Panc1 (cell line): ENCODE data around the gene PHKB. TPM values are rescaled to one million over a fixed set of nuclear protein-coding genes. Genes with fewer than 3 reads are reported as not detected.

Experiments used
- ATAC-seq: fragments of 200-7000 bp; cut with Tn5 transposase; 2 replicates; pipeline ENCODE4 v1.9.1; 2020; ENCODE audit warnings: mild to moderate bottlenecking, moderate library complexity
- Bru-seq: library from RNA; stranded (reverse); fragments of 400-500 nt; gene quantifications from one replicate; lab custom pipeline; 2021; lab: Mats Ljungman, UMichigan
- BruChase-seq, 2 experiments: library from RNA; stranded (reverse); fragments of 400-500 nt; gene quantifications; one replicate each; lab custom pipeline; 2021; lab: Mats Ljungman, UMichigan
- BruUV-seq: library from RNA; stranded (reverse); fragments of 400-500 nt; replicated peaks from 2 replicates; lab custom pipeline; 2021; lab: Mats Ljungman, UMichigan
- CTCF ChIA-PET: fragments of 300-600 bp; sonication (Branson Sonifier 250); formaldehyde crosslinking; loops from one replicate; lab custom pipeline; 2022; ENCODE audit warnings: antibody characterized with exemption; lab: Charles Lee
- POLR2A ChIA-PET: fragments of 300-600 bp; sonication (Branson Sonifier 250); formaldehyde crosslinking; loops from one replicate; lab custom pipeline; 2022; ENCODE audit warnings: antibody characterized with exemption; lab: Charles Lee
- DNase-seq: peaks from one replicate; pipeline ENCODE4 v3.0.0-alpha.2; 2010; ENCODE audit warnings: low read depth, low spot score
- H3K27ac ChIP-seq: 2 replicates; pipeline ENCODE4 v1.5.1; 2011; ENCODE audit warnings: mild to moderate bottlenecking, low read length, inconsistent platforms
- H3K27me3 ChIP-seq: fragments of 200-500 bp; sonication (Bioruptor generic); 2 replicates; pipeline ENCODE4 v1.6.0; 2014; ENCODE audit warnings: low read length, inconsistent platforms; ENCODE audit not compliant: control insufficient read depth, insufficient read depth
- H3K36me3 ChIP-seq: fragments of 200-500 bp; sonication (Bioruptor generic); 2 replicates; pipeline ENCODE4 v1.5.1; 2014; ENCODE audit warnings: inconsistent platforms, mild to moderate bottlenecking, low read length, moderate library complexity; ENCODE audit not compliant: control insufficient read depth, insufficient read depth
- H3K4me1 ChIP-seq: 2 replicates; pipeline ENCODE4 v1.5.1; 2011; ENCODE audit warnings: inconsistent platforms, mild to moderate bottlenecking, low read length, moderate library complexity; ENCODE audit not compliant: control insufficient read depth, insufficient read depth
- H3K4me3 ChIP-seq, 2 experiments: 2 replicates each; pipeline ENCODE4 v1.5.1; 2011 to 2012; ENCODE audit warnings: low read depth in 2 of 2, low read length in 2 of 2, mild to moderate bottlenecking in 2 of 2, inconsistent platforms in 1 of 2, moderate library complexity in 1 of 2
- H3K9me3 ChIP-seq: fragments of 200-500 bp; sonication (Bioruptor generic); 2 replicates; pipeline ENCODE4 v1.5.1; 2014; ENCODE audit warnings: low read depth, mild to moderate bottlenecking, inconsistent platforms, low read length, moderate library complexity; ENCODE audit not compliant: control insufficient read depth, insufficient read depth
- POLR2AphosphoS5 ChIP-seq: IDR thresholded peaks from 2 replicates; pipeline ENCODE4 v1.6.1; 2012; ENCODE audit warnings: mild to moderate bottlenecking, low read depth, low read length, moderate library complexity
- SIN3A ChIP-seq: IDR thresholded peaks from 2 replicates; pipeline ENCODE4 v1.6.1; 2012; ENCODE audit warnings: low read depth, mild to moderate bottlenecking, low read length, moderate library complexity, borderline replicate concordance; ENCODE audit not compliant: insufficient read depth
- TCF7L2 ChIP-seq: IDR thresholded peaks from 2 replicates; pipeline ENCODE4 v1.6.1; 2011; ENCODE audit warnings: mild to moderate bottlenecking, low read depth, low read length, inconsistent platforms
- in situ Hi-C: cut with HindIII; loops from 2 replicates; pipeline ENCODE4 v1.10.0; 2016; ENCODE audit warnings: low sequenced_read_pairs, low pct_unique_long_range_greater_than_20kb
- intact Hi-C: fragments of 100-400 bp; cut with micrococcal nuclease; formaldehyde crosslinking; loops from one replicate; pipeline ENCODE4 v1.10.0; 2022; ENCODE audit not compliant: unreplicated experiment
- long read RNA-seq: library from polyadenylated mRNA; unstranded; transcript quantifications from one replicate; pipeline ENCODE4 v2.0.0, GENCODE V29; 2021; ENCODE audit not compliant: unreplicated experiment
- polyA plus RNA-seq: library from polyadenylated mRNA; unstranded; fragments of >200 nt; gene quantifications from one replicate; pipeline ENCODE4 v1.2.1, GENCODE V29; 2012; ENCODE audit warnings: missing spikeins; ENCODE audit not compliant: insufficient read length
- total RNA-seq: library from RNA; stranded (reverse); gene quantifications from one replicate; pipeline ENCODE4 v1.2.1, GENCODE V29; 2021; ENCODE audit not compliant: unreplicated experiment
- TF ChIP-seq, protein P1 (sequence below), 2 experiments: IDR thresholded peaks; 2 replicates each; pipeline ENCODE4 v1.6.1; 2011 to 2012; ENCODE audit warnings: low read depth in 2 of 2, control low read depth in 1 of 2, low read length in 1 of 2, mild to moderate bottlenecking in 1 of 2, moderate library complexity in 1 of 2; ENCODE audit not compliant: insufficient read depth in 1 of 2
- TF ChIP-seq, protein P2 (sequence below): fragments of 450-650 bp; IDR thresholded peaks from 2 replicates; pipeline ENCODE4 v1.5.1; 2017; ENCODE audit warnings: mild to moderate bottlenecking

PHKB gene
- total RNA-seq (29.5 TPM), Bru-seq, nascent RNA (percentile 67 among the genes with signal in this experiment), BruChase-seq, experiment 1, labeled RNA remaining after a 2-hour chase (percentile 59 among the genes with signal in this experiment), BruChase-seq, experiment 2, labeled RNA remaining after a 6-hour chase (percentile 54 among the genes with signal in this experiment)
- polyA plus RNA-seq, result 19.1 TPM
- long read RNA-seq, full-length matches to known transcripts, result 5 of 51 reads
- long read RNA-seq, partial matches to known transcripts, result 9 of 51 reads
- long read RNA-seq, other reads (novel, unspliced or antisense), result 37 of 51 reads

DNA sequence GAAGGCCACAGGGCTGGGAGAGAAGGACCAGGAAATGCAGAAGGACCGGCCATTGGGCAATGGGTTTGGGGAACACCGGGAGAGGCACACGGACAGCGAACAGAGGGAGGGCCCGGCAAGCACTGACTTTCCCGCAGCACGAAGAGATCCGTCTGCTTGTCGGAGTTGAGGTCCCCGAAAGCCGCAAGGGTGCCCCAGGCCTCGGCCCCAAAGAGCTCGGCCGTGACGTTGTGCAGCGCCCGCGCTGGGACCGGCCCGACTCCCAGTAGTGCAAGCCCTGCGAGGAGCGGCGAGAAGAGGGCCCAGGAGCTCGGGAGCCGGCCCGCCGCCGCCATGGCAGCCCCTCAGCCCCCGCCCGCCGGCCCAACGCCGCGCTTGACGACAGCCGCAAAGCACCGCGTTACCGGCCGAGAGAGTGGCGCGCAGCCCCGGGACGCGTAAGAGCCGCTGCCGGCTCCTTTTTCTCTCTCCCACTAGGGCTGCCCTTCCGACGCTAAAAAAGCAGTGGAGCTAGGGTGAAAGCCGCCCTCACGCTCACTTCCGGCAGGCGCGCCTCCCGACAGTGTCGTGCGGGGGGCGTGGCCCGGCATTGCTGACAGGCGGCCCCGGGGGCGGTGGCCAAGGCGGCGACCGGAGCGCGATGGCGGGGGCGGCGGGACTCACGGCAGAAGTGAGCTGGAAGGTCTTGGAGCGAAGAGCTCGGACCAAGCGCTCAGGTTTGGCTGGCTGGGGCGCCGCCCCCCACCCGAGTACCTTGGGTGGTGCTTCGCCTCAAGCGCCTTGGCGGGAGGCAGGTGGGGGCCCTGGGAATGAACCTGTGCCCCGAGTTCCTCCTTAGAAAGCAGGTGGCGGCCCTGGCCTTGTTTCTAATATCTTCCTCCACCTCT is at the start of gene PHKB, which contains the start of gene ITFG1:
Gene PHKB (plus strand): TSS at position 621 of the 887 bp plus-strand sequence. CDS start 20 bp downstream, at position 641.
Gene ITFG1 (minus strand): TSS at position 353 of the 887 bp plus-strand sequence. CDS start 18 bp downstream, at position 335.
- Histone ChIP-seq H3K4me3 (peak within 1 kb of the TSS; percentile 81 to 86), H3K36me3 (peaks cover 2% of the 10 kb centered on the region; the same call in 1 of the 2 replicates), H3K4me1 (peaks cover 6% of the 10 kb centered on the region), H3K27ac (peak within 1 kb of the TSS; percentile 79), H3K9me3 (no peaks in the 10 kb centered on the region), H3K27me3 (no peaks in the 10 kb centered on the region)
- DNase-seq (no peak), ATAC-seq (peak; percentile 93)
- in situ Hi-C loops, result no loop called here
- ChIA-PET CTCF (interaction anchor here (0.6 kb wide), 1 partner anchor 13 kb away, joined by 3 read pairs; no protein-coding TSS in a partner anchor), POLR2A (no interaction called here)
- BruUV-seq, result no TSS peak
- 0 out of 2 replicates have a peak, but pooled peaks have one; percentile 36 for TF ChIP-seq TCF7L2
- TF ChIP-seq SIN3A, result peak; percentile 22; the same call in 1 of the 2 replicates
- no peak; the same call in none of the 2 replicates for TF ChIP-seq POLR2AphosphoS5
- intact Hi-C loops, result loop anchor here (10.0 kb wide), 1 partner anchor 316 kb away; the partner anchor contains the start of gene NETO2

DNA sequence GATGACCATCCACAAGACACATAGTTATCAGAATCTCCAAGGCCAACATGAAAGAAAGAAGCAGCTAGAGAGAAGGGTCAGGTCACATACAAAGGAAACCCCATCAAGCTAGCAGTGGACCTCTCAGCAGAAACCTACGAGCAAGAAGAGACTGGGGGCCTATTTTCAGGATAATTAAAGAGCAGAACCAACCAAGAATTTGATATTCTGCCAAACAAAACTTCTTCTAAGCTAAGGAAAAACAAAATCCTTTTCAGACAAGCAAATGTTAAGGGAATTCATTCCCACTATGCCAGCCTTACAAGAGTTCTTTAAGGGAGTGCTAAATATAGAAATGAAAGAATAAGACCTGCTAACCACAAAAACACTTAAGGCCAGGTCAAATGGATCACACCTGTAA is 48.1 kb upstream of the PHKB start:
- intact Hi-C loops, result no loop called here
- ATAC-seq (no peak), DNase-seq (no peak)
- Histone ChIP-seq H3K9me3 (no peaks in the 10 kb centered on the region), H3K4me3 (no peak overlapping the region), H3K36me3 (no peaks in the 10 kb centered on the region), H3K4me1 (no peaks in the 10 kb centered on the region), H3K27ac (no peak overlapping the region), H3K27me3 (no peaks in the 10 kb centered on the region)
- no TSS peak for BruUV-seq
- POLR2A ChIA-PET, result no interaction called here
- in situ Hi-C loops, result no loop called here
- TF ChIP-seq, protein P1, sequence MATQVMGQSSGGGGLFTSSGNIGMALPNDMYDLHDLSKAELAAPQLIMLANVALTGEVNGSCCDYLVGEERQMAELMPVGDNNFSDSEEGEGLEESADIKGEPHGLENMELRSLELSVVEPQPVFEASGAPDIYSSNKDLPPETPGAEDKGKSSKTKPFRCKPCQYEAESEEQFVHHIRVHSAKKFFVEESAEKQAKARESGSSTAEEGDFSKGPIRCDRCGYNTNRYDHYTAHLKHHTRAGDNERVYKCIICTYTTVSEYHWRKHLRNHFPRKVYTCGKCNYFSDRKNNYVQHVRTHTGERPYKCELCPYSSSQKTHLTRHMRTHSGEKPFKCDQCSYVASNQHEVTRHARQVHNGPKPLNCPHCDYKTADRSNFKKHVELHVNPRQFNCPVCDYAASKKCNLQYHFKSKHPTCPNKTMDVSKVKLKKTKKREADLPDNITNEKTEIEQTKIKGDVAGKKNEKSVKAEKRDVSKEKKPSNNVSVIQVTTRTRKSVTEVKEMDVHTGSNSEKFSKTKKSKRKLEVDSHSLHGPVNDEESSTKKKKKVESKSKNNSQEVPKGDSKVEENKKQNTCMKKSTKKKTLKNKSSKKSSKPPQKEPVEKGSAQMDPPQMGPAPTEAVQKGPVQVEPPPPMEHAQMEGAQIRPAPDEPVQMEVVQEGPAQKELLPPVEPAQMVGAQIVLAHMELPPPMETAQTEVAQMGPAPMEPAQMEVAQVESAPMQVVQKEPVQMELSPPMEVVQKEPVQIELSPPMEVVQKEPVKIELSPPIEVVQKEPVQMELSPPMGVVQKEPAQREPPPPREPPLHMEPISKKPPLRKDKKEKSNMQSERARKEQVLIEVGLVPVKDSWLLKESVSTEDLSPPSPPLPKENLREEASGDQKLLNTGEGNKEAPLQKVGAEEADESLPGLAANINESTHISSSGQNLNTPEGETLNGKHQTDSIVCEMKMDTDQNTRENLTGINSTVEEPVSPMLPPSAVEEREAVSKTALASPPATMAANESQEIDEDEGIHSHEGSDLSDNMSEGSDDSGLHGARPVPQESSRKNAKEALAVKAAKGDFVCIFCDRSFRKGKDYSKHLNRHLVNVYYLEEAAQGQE (IDR thresholded peaks at IDR 0.05; ENCODE audit: insufficient read depth in 1 of 2, low read depth in 2 of 2, low read length in 1 of 2), result no peak
- CTCF ChIA-PET, result no interaction called here

DNA sequence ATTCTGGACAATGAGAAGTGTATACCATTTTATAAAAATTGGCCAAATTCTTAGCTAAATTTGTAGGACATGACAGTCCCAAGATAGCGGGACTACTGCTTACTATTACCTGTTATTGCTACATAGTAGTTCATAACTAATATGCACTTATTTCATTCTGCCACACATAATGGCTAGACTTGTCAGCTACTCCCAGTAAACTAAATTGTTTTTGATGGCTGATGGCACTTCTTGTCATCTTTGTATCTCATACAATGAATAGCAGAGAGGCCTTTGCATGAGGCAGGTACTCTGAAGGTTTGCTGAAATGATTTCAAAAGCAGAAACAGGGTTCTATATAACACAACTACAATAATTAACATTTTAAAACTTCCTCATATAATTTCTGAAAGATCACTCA is 44.3 kb upstream of the PHKB start:
- TF ChIP-seq POLR2AphosphoS5, result no peak
- no peak for TF ChIP-seq SIN3A
- TF ChIP-seq, protein P2, sequence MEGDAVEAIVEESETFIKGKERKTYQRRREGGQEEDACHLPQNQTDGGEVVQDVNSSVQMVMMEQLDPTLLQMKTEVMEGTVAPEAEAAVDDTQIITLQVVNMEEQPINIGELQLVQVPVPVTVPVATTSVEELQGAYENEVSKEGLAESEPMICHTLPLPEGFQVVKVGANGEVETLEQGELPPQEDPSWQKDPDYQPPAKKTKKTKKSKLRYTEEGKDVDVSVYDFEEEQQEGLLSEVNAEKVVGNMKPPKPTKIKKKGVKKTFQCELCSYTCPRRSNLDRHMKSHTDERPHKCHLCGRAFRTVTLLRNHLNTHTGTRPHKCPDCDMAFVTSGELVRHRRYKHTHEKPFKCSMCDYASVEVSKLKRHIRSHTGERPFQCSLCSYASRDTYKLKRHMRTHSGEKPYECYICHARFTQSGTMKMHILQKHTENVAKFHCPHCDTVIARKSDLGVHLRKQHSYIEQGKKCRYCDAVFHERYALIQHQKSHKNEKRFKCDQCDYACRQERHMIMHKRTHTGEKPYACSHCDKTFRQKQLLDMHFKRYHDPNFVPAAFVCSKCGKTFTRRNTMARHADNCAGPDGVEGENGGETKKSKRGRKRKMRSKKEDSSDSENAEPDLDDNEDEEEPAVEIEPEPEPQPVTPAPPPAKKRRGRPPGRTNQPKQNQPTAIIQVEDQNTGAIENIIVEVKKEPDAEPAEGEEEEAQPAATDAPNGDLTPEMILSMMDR, result no peak
- no peak for TF ChIP-seq TCF7L2
- TF ChIP-seq, protein P1 (IDR thresholded peaks at IDR 0.05; ENCODE audit: insufficient read depth in 1 of 2, low read depth in 2 of 2, low read length in 1 of 2), result no peak
- in situ Hi-C loops, result no loop called here
- H3K4me1 ChIP-seq, result no peaks in the 10 kb centered on the region
- no peak overlapping the region for H3K4me3 ChIP-seq
- intact Hi-C loops, result no loop called here
- BruUV-seq, result no TSS peak
- no peak overlapping the region for H3K27ac ChIP-seq
- DNase-seq, result no peak
- ChIA-PET POLR2A (no interaction called here), CTCF (no interaction called here)
- H3K36me3 ChIP-seq, result no peaks in the 10 kb centered on the region
- H3K27me3 ChIP-seq, result no peaks in the 10 kb centered on the region
- ATAC-seq, result no peak
- H3K9me3 ChIP-seq, result no peaks in the 10 kb centered on the region
